Psoas muscle (tissue), 8 donors: Measurements from ENCODE around the gene MYLK2. TPM values are rescaled to one million over a fixed set of nuclear protein-coding genes. Genes with fewer than 3 reads are reported as not detected.
A peak's percentile ranks its signal among the peaks of the same experiment; 100 is the strongest.
"Not testable (repeated sequence)": the region's sequence is repeated elsewhere in the genome, so short reads cannot be mapped to it uniquely, and the experiment has no call there.

Experiments used
- ATAC-seq, 4 donors: fragments of 200-7000 bp; cut with Tn5 transposase; one replicate each; pipeline ENCODE4 v1.9.1; 2020; ENCODE audit warnings: moderate library complexity in 3 of 4, mild to moderate bottlenecking in 2 of 4
- DNase-seq, 2 donors: peaks; one replicate each; pipeline ENCODE4 v3.0.0-alpha.2; 2020
- H3K27ac ChIP-seq: fragments of 200-600 bp; one replicate; pipeline ENCODE4 v1.8.0; 2022
- H3K27me3 ChIP-seq, 3 donors: fragments of 200-600 bp in 1 of 3; one replicate each; pipeline versions ENCODE4 v1.6.1 to v1.8.0; 2013 to 2022; ENCODE audit warnings: low read length in 2 of 3, mild to moderate bottlenecking in 2 of 3, moderate library complexity in 1 of 3; ENCODE audit not compliant: insufficient read depth in 3 of 3
- H3K36me3 ChIP-seq, 2 donors: fragments of 200-600 bp in 1 of 2; one replicate each; pipeline versions ENCODE4 v1.6.1 to v1.8.0; 2013 to 2022; ENCODE audit warnings: low read depth in 1 of 2, mild to moderate bottlenecking in 1 of 2, moderate library complexity in 1 of 2; ENCODE audit not compliant: insufficient read depth in 1 of 2
- H3K4me1 ChIP-seq: fragments of 200-600 bp; one replicate; pipeline ENCODE4 v1.8.0; 2022
- H3K4me3 ChIP-seq: fragments of 200-600 bp; one replicate; pipeline ENCODE4 v1.8.0; 2022; ENCODE audit warnings: mild to moderate bottlenecking
- H3K9me3 ChIP-seq: fragments of 200-600 bp; one replicate; pipeline ENCODE4 v1.8.0; 2022
- WGBS, 3 donors: extraction: QIAGEN DNeasy Blood & Tissue Kit; methylation state at CpG; one replicate each; pipeline versions ENCODE4 v1.1.6 to v1.1.7; 2013; 5-methylcytosine and 5-hydroxymethylcytosine counted together
- intact Hi-C, 2 donors: fragments of 100-400 bp; cut with DNase I; formaldehyde crosslinking; loops; one replicate each; pipeline versions ENCODE4 v1.11.0 to v1.14.2; 2022
- polyA plus RNA-seq, 3 donors: library from polyadenylated mRNA; stranded (reverse); fragments of 200-250 nt; gene quantifications; one replicate each; pipeline ENCODE4 v1.2.3, GENCODE V29; 2013
- total RNA-seq, 4 donors: library from RNA; stranded (reverse); fragmentation: NEBNext Ultra II Directional in 2 of 4; extraction: Animal tissue kit (Norgen Biotek cat#: 25700) in 2 of 4; gene quantifications; one replicate each; pipeline versions ENCODE4 v1.2.1 to v1.2.4, GENCODE V29; 2021 to 2023
- TF ChIP-seq, protein P1 (sequence below): fragments of 200-600 bp; IDR thresholded peaks from one replicate; pipeline ENCODE4 v1.8.0; 2022; ENCODE audit warnings: antibody characterized with exemption
- donor health status: healthy with polysubstance abuse.
- donor health status: DM: no; HTN: no; CAD: no; lungs with moderate emphysema.
- donor health status: Bipolar disorder and iron deficiency.
- donor health status: healthy.
- donor health status: DM: yes; HTN: yes; CAD: no.
- donor health status: DM: no; HTN: no; CAD: no.
- donor health status: DM: no; HTN: no; CAD: no.
- donor health status: DM: yes; HTN: yes; CAD: no.

MYLK2 gene
- total and polyA plus RNA-seq, 7 donors = 30.6 to 273 (median 94.5) TPM

DNA sequence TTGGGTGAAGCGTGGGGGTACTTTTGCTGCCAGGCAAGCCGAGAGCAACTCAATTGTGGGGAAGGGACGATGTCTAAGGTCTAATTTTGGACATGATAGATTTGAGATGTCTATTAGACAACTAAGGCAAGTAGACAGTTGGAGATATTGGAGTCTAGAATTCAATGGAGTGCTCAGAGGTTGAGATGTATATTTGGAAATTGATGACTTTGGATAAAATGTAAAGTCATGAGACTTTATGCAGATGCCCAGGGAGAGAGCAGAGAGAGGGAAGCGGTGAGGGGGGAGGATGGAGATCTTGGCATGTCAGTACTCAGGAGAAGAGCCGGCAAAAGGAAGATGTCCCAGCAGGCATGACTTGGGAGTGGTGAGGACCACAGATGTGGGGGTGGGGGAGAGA is 6.9 kb downstream of the MYLK2 start:
- H3K27ac ChIP-seq = peak overlapping the region; percentile 1
- 51 to 70% (median 52%) methylated on average over 5 of the region's 5 CpGs for WGBS, 3 donors
- intact Hi-C loops = loop anchor here (10.0 kb wide), 2 partner anchors 161 to 209 kb away; no protein-coding TSS in a partner anchor

GRCh38 chr20:31827059-31827458 is 7.9 kb downstream of the MYLK2 start:
- no peak overlapping the region for H3K27ac ChIP-seq
- no peak overlapping the region for H3K4me3 ChIP-seq
- DNase-seq (peak in 1 of 2 donors; percentile 17), ATAC-seq (no peak)
- H3K27me3 ChIP-seq = no peaks in the 10 kb centered on the region
- WGBS, 3 donors = 35 to 56% (median 49%) methylated on average over 2 of the region's 2 CpGs
- H3K36me3 ChIP-seq = peaks cover 0 to 91% of the 10 kb centered on the region in 2 donors
- intact Hi-C loops = loop anchor here (10.0 kb wide), 2 partner anchors 162 to 208 kb away; no protein-coding TSS in a partner anchor
- no peaks in the 10 kb centered on the region for H3K9me3 ChIP-seq
- peaks cover 34% of the 10 kb centered on the region for H3K4me1 ChIP-seq
- TF ChIP-seq, protein P1, sequence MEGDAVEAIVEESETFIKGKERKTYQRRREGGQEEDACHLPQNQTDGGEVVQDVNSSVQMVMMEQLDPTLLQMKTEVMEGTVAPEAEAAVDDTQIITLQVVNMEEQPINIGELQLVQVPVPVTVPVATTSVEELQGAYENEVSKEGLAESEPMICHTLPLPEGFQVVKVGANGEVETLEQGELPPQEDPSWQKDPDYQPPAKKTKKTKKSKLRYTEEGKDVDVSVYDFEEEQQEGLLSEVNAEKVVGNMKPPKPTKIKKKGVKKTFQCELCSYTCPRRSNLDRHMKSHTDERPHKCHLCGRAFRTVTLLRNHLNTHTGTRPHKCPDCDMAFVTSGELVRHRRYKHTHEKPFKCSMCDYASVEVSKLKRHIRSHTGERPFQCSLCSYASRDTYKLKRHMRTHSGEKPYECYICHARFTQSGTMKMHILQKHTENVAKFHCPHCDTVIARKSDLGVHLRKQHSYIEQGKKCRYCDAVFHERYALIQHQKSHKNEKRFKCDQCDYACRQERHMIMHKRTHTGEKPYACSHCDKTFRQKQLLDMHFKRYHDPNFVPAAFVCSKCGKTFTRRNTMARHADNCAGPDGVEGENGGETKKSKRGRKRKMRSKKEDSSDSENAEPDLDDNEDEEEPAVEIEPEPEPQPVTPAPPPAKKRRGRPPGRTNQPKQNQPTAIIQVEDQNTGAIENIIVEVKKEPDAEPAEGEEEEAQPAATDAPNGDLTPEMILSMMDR = no peak

More for the DNA sequence above, 6.9 kb downstream of the MYLK2 start:
- Histone ChIP-seq H3K9me3 (no peaks in the 10 kb centered on the region), H3K27me3 (no peaks in the 10 kb centered on the region), H3K4me1 (peaks cover 34% of the 10 kb centered on the region), H3K4me3 (no peak overlapping the region), H3K36me3 (peaks cover 0 to 81% of the 10 kb centered on the region in 2 donors)
- DNase-seq (no peak), ATAC-seq (no peak)
- TF ChIP-seq, protein P1 = no peak

DNA sequence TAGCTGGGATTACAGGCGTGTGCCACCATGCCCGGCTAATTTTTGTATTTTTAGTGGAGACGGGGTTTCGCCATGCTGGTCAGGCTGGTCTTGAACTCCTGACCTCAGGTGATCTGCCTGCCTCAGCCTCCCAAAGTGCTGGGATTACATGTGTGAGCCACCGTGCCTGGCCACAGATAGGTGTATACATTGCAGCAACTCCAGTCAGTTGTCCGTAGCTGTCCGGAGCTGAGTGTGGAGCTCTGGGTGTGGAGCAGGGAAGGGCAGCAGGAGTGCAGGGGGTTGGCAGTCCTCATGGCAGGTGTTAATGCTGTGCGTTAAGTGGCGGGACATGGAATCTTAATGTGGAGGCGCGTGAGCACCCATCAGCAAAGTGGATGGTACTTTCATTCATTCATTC is 8.9 kb downstream of the MYLK2 start:
- not testable (repeated sequence) for H3K27me3 ChIP-seq, H3K4me3 ChIP-seq, H3K27ac ChIP-seq, ATAC-seq, H3K9me3 ChIP-seq
- WGBS, 3 donors = 71 to 91% (median 76%) methylated on average over 10 to 11 of the region's 11 CpGs
- Histone ChIP-seq H3K4me1 (peaks cover 32% of the 10 kb centered on the region), H3K36me3 (peaks cover 0 to 99% of the 10 kb centered on the region in 2 donors)
- DNase-seq = peak in 1 of 2 donors; percentile 31
- intact Hi-C loops = loop anchor here (10.0 kb wide), 2 partner anchors 163 to 207 kb away; no protein-coding TSS in a partner anchor

GRCh38 chr20:31829731-31830130 is 10.6 kb downstream of the MYLK2 start:
- intact Hi-C loops = loop anchor here (10.0 kb wide), 2 partner anchors 165 to 205 kb away; no protein-coding TSS in a partner anchor
- ATAC-seq (no peak), DNase-seq (peak in 1 of 2 donors; percentile 19)
- H3K4me3 ChIP-seq = no peak overlapping the region
- H3K27me3 ChIP-seq = no peaks in the 10 kb centered on the region
- TF ChIP-seq, protein P1 = no peak
- no peak overlapping the region for H3K27ac ChIP-seq
- H3K4me1 ChIP-seq = peaks cover 27% of the 10 kb centered on the region
- 50 to 77% (median 54%) methylated on average over 6 of the region's 6 CpGs for WGBS, 3 donors
- no peaks in the 10 kb centered on the region for H3K9me3 ChIP-seq
- H3K36me3 ChIP-seq = peaks cover 0 to 99% of the 10 kb centered on the region in 2 donors

DNA sequence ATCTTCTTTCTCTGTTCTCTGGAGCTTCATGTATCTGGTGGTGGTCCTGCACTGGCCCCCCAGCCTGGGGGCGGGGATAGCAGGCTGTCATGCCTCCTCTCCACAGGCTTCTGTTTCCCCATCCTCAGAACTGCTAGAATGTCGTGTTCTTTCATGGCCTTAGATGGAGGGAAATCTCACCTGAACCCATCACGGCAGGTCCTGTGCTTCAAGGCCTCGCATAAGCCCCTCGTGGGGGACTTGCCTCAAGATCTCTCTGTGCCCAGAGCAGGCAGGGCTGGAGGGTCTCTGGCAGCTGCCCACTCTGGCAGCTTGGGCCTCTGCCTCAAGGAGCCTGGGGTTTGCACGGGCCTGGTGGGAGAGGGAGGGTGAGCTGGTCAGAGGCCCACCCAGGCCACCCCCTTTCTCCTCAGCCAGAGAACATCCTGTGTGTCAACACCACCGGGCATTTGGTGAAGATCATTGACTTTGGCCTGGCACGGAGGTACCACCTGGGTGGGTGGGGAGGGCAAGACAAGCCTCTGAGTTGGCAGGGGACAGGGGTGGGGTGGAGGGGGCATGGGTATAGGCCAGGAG is 11.3 kb downstream of the MYLK2 start:
- TF ChIP-seq, protein P1 = no peak
- peaks cover 0 to 99% of the 10 kb centered on the region in 2 donors for H3K36me3 ChIP-seq
- H3K27ac ChIP-seq = no peak overlapping the region
- intact Hi-C loops = no loop called here
- peak in 1 of 2 donors; percentile 39 for DNase-seq
- 69 to 81% (median 69%) methylated on average over 8 of the region's 8 CpGs for WGBS, 3 donors
- peaks cover 28% of the 10 kb centered on the region for H3K4me1 ChIP-seq
- no peaks in the 10 kb centered on the region for H3K27me3 ChIP-seq
- no peak for ATAC-seq
- no peaks in the 10 kb centered on the region for H3K9me3 ChIP-seq
- H3K4me3 ChIP-seq = no peak overlapping the region
